Mucosa of stomach (tissue), 1 donor: ENCODE data around the gene AUTS2.

ENCODE experiments used
- H3K27me3 ChIP-seq: one replicate; pipeline ENCODE4 v1.7.0; 2013; ENCODE audit warnings: mild to moderate bottlenecking, low read length; ENCODE audit not compliant: control insufficient read depth, insufficient read depth
- H3K36me3 ChIP-seq: one replicate; pipeline ENCODE4 v1.7.0; 2013; ENCODE audit warnings: low read length; ENCODE audit not compliant: control insufficient read depth, insufficient read depth
- H3K4me1 ChIP-seq: one replicate; pipeline ENCODE4 v1.7.0; 2013; ENCODE audit warnings: mild to moderate bottlenecking, low read length; ENCODE audit not compliant: control insufficient read depth, insufficient read depth
- H3K4me3 ChIP-seq: one replicate; pipeline ENCODE4 v1.7.0; 2013; ENCODE audit warnings: low read length
- H3K9ac ChIP-seq: one replicate; pipeline ENCODE4 v1.7.0; 2013; ENCODE audit warnings: mild to moderate bottlenecking, low read length, moderate library complexity
- H3K9me3 ChIP-seq: one replicate; pipeline ENCODE4 v1.7.0; 2013; ENCODE audit warnings: mild to moderate bottlenecking, low read length, moderate library complexity; ENCODE audit not compliant: control insufficient read depth
- donor health status: Pancreatic carcinoma.

AUTS2 gene

DNA sequence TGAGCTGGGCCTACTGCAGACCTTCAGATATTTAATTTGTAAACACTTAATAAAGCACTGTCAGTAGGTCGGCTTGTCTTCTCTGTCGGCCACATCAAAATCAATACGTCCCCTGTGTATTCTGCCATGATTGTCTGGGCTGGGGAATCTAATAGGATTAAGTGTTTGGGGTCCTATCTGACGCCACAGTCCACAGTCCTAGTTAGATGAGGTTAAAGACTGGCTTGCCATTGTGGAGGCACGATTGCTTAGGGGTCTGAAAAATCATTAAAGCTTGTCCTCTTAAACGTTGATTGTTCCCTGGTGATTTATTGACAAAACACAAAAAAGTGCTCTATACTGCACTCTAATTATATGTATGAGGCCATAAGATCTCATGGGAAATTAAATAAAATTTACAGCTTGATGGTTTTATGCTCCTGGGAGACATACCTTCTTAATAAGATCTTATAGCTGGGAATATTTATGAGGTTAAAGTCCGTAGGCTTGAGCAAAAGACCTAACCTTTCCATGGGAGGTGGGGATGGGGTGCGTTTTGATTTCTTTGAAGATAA lies 883.4 kb downstream of the AUTS2 start:
- no peaks in the 10 kb centered on the region for H3K36me3 ChIP-seq
- no peaks in the 10 kb centered on the region for H3K27me3 ChIP-seq
- H3K9ac ChIP-seq: no peak overlapping the region
- no peaks in the 10 kb centered on the region for H3K4me1 ChIP-seq
- H3K9me3 ChIP-seq: no peaks in the 10 kb centered on the region
- H3K4me3 ChIP-seq: no peak overlapping the region

DNA sequence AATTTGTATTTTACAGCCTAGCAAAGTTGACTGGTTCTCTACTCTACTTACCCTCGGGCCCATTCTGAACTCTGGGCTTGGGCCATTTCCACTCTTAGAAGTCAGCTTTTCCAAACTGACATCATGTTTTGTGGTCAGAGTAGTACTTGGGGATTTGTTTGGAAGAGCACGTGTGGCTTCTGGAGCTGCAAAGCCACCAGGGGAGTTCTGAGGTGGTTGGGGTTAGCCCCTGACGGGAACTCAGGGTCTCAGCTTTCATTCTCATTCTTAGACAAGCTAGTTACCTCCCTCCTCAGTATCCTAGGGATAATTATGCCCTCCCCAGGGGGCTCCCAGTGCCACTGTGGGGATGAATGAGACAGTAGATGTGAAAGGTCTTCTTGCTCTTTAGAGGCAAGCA lies 886.0 kb downstream of the AUTS2 start:
- no peak overlapping the region for H3K4me3 ChIP-seq
- no peaks in the 10 kb centered on the region for H3K4me1 ChIP-seq
- H3K36me3 ChIP-seq: no peaks in the 10 kb centered on the region
- H3K9me3 ChIP-seq: no peaks in the 10 kb centered on the region
- no peaks in the 10 kb centered on the region for H3K27me3 ChIP-seq
- no peak overlapping the region for H3K9ac ChIP-seq

DNA sequence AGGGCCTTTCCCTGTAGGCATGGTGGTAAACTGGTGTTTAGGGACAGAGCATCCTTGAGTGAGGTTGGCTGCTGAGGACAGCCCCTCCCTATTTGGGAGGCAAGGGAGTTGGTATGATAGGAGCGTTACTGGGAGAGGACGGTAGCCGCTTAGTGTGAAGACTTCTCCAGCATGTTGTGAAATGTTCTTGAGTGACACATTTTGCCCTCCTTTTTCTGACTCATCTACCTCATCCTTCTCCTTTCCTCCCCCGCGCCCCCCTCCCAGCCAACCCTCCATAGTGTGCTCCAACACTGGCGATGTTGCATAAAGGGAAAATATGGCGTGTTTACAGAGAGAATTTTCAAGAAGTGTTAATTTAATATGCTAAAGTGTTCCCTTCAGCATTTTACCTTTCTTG lies 888.7 kb downstream of the AUTS2 start:
- Histone ChIP-seq H3K4me3 (no peak overlapping the region), H3K27me3 (no peaks in the 10 kb centered on the region), H3K9me3 (no peaks in the 10 kb centered on the region), H3K9ac (no peak overlapping the region), H3K36me3 (no peaks in the 10 kb centered on the region), H3K4me1 (no peaks in the 10 kb centered on the region)

DNA sequence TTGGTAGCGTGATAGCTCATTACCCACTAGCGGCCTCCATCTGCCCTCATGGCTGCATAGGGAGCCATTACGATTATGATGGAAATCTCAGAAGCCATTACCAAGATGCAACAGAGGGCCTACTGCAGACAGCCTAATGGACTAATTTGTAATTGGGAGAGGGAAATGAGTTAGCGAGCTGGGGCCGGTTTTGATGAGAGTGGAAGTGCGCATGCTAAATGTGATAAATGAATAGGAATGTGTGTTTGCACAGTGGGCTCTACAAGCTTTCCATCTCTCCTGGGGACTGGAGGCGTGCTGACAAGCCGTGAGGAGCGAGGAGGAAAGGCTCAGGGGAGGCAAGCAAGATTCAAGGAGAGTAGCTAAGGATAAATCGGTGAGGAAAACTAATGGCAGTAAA lies 889.2 kb downstream of the AUTS2 start:
- Histone ChIP-seq H3K4me3 (no peak overlapping the region), H3K27me3 (no peaks in the 10 kb centered on the region), H3K9ac (no peak overlapping the region), H3K9me3 (no peaks in the 10 kb centered on the region), H3K4me1 (no peaks in the 10 kb centered on the region), H3K36me3 (no peaks in the 10 kb centered on the region)

DNA sequence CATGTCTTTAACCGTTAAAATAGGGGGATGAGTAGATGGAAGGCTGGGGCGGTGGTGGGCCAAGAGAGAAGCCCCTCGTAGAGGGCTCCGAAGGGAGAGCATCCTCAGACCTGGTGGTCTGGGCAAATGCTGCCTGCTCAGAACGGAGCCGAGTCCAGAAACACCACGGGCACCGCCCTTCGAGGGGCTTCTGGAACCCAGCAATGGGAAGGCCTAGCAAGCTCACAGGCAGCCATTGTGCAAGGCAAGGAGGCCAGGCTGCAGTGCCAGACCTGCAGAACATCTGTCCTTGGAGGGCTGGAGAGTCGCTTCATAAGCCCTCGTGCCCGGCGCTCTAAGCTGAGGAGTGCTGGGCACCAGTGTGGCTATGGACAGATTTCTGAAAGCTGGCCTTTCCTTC lies 889.6 kb downstream of the AUTS2 start:
- H3K27me3 ChIP-seq: no peaks in the 10 kb centered on the region
- H3K4me1 ChIP-seq: no peaks in the 10 kb centered on the region
- no peaks in the 10 kb centered on the region for H3K9me3 ChIP-seq
- H3K36me3 ChIP-seq: no peaks in the 10 kb centered on the region
- no peak overlapping the region for H3K9ac ChIP-seq
- H3K4me3 ChIP-seq: no peak overlapping the region

DNA sequence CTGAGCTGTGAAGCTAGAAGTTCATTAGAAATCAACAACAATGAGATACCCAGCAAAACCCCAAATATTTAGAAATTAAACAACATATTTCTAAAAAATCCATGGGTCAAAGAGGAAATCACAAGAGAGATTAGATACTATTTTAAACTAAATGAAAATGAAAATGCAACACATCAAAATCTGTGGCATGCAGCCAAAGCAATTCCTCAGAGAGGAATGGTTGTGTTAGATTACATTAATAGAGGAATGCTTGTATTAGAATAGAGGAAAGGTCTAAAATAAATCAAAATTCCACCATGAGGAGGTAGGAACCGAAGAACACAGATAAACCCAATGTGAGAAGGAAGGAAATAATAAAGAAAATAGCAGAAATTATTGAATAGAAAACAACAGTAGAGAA lies 891.5 kb downstream of the AUTS2 start:
- no peaks in the 10 kb centered on the region for H3K27me3 ChIP-seq
- no peak overlapping the region for H3K4me3 ChIP-seq
- H3K4me1 ChIP-seq: no peaks in the 10 kb centered on the region
- no peaks in the 10 kb centered on the region for H3K9me3 ChIP-seq
- H3K9ac ChIP-seq: no peak overlapping the region
- no peaks in the 10 kb centered on the region for H3K36me3 ChIP-seq

DNA sequence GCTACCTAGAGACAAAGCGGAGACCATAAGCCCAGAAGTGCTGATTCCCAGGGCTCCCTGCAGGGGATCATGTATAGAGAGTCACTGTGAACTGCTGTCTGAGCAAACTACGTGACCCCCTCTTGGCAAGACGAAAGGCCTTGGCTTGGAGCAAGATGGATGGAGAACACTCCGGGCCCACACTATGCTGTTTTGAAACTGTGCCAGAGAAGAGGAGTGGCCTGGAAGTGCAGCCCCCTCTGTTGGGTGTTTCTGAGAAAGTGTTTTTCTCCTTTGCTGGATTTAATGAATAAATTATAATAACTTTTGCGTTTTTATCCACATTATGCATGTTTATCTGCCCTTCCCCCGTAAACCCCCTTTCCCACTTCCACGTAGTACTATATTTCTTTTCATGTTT lies 894.4 kb downstream of the AUTS2 start:
- H3K27me3 ChIP-seq: no peaks in the 10 kb centered on the region
- no peaks in the 10 kb centered on the region for H3K4me1 ChIP-seq
- no peak overlapping the region for H3K4me3 ChIP-seq
- no peaks in the 10 kb centered on the region for H3K9me3 ChIP-seq
- no peaks in the 10 kb centered on the region for H3K36me3 ChIP-seq
- H3K9ac ChIP-seq: no peak overlapping the region

DNA sequence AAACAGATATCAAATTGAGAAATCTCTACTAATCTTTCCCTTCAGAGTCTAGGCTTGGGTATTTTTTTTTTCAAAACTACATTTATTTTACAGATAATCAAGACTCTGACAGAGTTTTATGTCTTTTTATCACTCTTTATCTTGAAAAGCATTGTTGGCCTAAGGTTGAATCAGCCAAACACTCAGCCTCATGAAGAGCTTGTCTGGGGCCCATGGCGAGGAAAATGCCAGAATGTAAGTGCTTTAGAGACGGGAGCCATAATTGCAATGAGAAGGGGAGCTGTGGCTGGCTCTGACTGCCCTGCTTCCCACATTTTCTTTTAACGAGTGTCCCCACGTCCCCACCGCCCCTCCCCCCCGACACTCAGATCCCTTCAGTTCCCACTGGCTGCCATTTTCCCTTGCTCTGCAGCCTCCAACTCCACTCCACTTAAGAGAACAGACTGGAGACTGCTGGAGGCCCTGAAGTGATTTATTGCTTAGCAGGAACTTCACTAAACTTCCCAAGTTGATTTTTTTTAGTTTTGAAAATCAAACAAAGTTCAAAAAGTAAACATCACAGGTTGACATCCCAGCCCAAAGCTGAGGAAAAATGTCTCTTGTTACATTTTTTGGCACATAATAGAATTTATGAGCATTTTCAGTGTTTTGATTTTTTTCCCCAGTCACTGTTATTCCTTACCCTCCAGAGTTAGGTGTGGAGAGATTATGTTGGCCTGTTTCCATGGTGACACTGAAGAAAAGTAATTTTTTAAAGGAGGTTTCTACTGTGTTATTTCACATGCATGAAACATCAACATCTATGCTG lies 896.2 kb downstream of the AUTS2 start:
- no peaks in the 10 kb centered on the region for H3K4me1 ChIP-seq
- H3K36me3 ChIP-seq: no peaks in the 10 kb centered on the region
- no peak overlapping the region for H3K4me3 ChIP-seq
- H3K27me3 ChIP-seq: no peaks in the 10 kb centered on the region
- H3K9ac ChIP-seq: no peak overlapping the region
- H3K9me3 ChIP-seq: no peaks in the 10 kb centered on the region

DNA sequence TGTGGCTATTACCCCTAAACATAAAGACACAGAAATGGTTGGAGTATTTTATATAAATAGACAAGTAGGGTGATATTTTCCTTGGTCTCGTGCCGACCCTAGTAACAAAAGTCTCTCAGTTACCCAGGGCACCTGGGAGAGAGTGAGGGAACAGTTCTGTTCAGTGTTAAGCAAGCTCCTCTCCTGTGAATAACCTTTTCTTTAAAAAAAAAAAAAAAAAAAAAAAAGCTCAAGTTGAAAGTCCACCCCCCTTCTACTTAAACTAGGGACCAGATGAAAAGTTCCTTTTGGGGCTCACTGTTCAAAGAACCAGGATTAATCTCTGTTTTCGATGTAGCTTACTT lies 896.7 kb downstream of the AUTS2 start:
- no peak overlapping the region for H3K4me3 ChIP-seq
- H3K36me3 ChIP-seq: no peaks in the 10 kb centered on the region
- no peaks in the 10 kb centered on the region for H3K9me3 ChIP-seq
- no peak overlapping the region for H3K9ac ChIP-seq
- no peaks in the 10 kb centered on the region for H3K4me1 ChIP-seq
- no peaks in the 10 kb centered on the region for H3K27me3 ChIP-seq

DNA sequence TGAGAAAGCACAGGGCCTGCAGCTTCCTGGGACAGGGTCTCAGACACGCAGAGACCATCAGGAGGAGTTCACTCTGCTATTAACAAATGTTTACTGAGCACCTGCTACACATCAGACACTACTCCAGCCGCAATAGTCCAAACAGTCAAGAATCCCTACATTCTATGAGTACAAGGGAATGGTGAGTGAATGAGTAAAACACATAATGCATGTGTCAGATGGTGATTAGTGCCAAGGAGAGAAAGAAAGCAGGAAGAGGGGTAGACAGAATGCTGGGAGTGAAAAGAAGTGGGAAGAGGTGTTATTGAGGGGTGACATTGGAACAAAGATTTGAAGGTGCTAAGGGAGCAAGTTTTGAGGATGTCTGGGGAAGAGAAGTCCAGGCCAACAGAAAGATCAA lies 899.5 kb downstream of the AUTS2 start:
- Histone ChIP-seq H3K9me3 (no peaks in the 10 kb centered on the region), H3K4me1 (no peaks in the 10 kb centered on the region), H3K4me3 (no peak overlapping the region), H3K27me3 (no peaks in the 10 kb centered on the region), H3K9ac (no peak overlapping the region), H3K36me3 (no peaks in the 10 kb centered on the region)

DNA sequence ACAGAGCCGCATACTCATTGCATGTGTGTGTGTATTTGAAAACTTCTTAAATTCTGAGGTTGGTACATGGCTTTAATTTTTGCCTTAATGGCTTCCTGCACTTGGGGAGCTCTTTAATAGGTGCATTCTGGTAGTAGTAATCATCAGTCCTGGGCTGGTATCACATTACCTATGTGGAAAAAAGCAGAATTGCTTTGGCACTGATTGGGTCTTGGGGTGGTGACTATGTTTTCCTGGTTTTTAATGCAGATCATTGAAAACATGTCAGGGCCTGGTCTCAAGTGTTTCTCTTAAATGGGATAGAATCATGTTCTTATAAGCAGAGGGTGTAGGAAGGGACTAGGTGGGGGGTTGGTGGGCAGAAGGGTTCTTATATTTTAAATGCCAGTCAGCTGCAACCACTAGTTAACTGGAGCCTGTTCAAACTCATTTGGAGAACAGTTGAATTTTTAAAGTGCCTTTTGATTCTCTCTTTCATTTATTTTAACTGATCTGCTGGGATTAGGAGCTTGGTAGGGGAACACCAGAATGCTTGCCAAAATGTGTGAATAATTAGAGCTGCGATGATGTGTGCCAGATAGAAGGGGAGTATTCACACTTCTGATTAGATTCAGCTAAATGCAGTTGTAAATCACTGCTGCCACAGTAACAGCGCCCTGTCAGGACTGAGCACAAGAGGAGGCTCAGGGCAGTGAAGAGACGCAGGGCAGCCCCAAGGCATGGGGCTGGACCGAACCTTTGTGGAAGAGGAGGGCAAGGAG lies 900.1 kb downstream of the AUTS2 start:
- H3K4me3 ChIP-seq: no peak overlapping the region
- no peaks in the 10 kb centered on the region for H3K9me3 ChIP-seq
- no peaks in the 10 kb centered on the region for H3K36me3 ChIP-seq
- no peaks in the 10 kb centered on the region for H3K4me1 ChIP-seq
- no peak overlapping the region for H3K9ac ChIP-seq
- H3K27me3 ChIP-seq: no peaks in the 10 kb centered on the region

DNA sequence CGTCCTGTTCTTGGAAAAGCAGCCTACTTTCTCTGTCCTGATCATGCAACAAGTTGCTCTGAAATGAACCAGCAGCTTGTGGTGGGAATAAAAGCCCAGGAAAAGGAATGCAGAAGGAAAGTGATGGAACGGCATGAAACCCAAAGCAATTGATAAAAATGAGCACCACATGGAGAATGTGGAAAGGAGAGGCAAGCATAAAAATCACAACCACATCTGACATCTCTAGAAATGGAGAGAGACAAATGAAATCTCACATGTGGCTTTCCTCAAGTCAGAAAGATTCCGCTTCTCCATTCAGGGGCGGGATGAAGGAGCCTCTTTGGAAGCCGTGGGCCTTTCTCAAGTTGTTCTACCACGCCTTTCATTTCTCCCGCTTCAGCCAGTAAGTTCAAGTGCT lies 902.0 kb downstream of the AUTS2 start:
- H3K9ac ChIP-seq: no peak overlapping the region
- no peak overlapping the region for H3K4me3 ChIP-seq
- H3K4me1 ChIP-seq: no peaks in the 10 kb centered on the region
- no peaks in the 10 kb centered on the region for H3K27me3 ChIP-seq
- H3K36me3 ChIP-seq: no peaks in the 10 kb centered on the region
- H3K9me3 ChIP-seq: no peaks in the 10 kb centered on the region
